NCI-H1048 (cell line): ENCODE results near the gene EBPL.
"Not testable (repeated sequence)": the region's sequence is repeated elsewhere in the genome, so short reads cannot be mapped to it uniquely, and the experiment has no call there.

ENCODE experiments used
- DNase-seq: peaks from one replicate; lab custom pipeline; 2025; lab: John Stamatoyannopoulos, UW

Gene EBPL

GRCh38 chr13:49635599-49636433 lies 55.5 kb downstream of the EBPL start:
- DNase-seq, result no peak

- no peak for DNase-seq
These were observed 57.6 kb downstream of the EBPL start for GRCh38 chr13:49633710-49634109.

GRCh38 chr13:49632156-49632555 lies 59.1 kb downstream of the EBPL start:
- no peak for DNase-seq

- DNase-seq, result no peak
These were observed 60.7 kb downstream of the EBPL start for GRCh38 chr13:49630580-49630979.

GRCh38 chr13:49629947-49630346 lies 61.3 kb downstream of the EBPL start:
- DNase-seq, result no peak

- DNase-seq, result no peak
These were observed 61.9 kb downstream of the EBPL start for GRCh38 chr13:49629196-49629938.

GRCh38 chr13:49627831-49628652 lies 63.2 kb downstream of the EBPL start, which contains the start of gene ARL11:
Gene ARL11 (plus strand): TSS chr13:49628507. CDS start chr13:49630448, 1,941 bp downstream.
- no peak for DNase-seq

- no peak for DNase-seq
These were observed 65.8 kb downstream of the EBPL start for GRCh38 chr13:49625392-49626079.

GRCh38 chr13:49624229-49624628 lies 67.1 kb downstream of the EBPL start:
- no peak for DNase-seq

GRCh38 chr13:49622174-49622946 lies 68.9 kb downstream of the EBPL start:
- DNase-seq, result no peak

- DNase-seq, result no peak
These were observed 71.1 kb downstream of the EBPL start for GRCh38 chr13:49620170-49620621.

- DNase-seq, result no peak
These were observed 74.6 kb downstream of the EBPL start for GRCh38 chr13:49616676-49617065.

GRCh38 chr13:49615836-49616675 lies 75.2 kb downstream of the EBPL start:
- DNase-seq, result no peak

- DNase-seq, result not testable (repeated sequence)
These were observed 79.2 kb downstream of the EBPL start for GRCh38 chr13:49612042-49612441.
